NCI-H345 treated with DMSO at 0.1 percent for 48 hours (cell line): Measurements from ENCODE around the gene P2RY6.
"Not testable (repeated sequence)": the region's sequence is repeated elsewhere in the genome, so short reads cannot be mapped to it uniquely, and the experiment has no call there.

ENCODE experiments used
- DNase-seq: peaks from one replicate; lab custom pipeline; 2025; ENCODE audit not compliant: unreplicated experiment; lab: John Stamatoyannopoulos, UW

P2RY6 gene

GRCh38 chr11:73271936-73272679 lies at the start of gene P2RY6:
P2RY6 (plus strand) TSS chr11:73272338; CDS start chr11:73296519, 24,181 bp downstream.
- peak; percentile 28 for DNase-seq

DNA sequence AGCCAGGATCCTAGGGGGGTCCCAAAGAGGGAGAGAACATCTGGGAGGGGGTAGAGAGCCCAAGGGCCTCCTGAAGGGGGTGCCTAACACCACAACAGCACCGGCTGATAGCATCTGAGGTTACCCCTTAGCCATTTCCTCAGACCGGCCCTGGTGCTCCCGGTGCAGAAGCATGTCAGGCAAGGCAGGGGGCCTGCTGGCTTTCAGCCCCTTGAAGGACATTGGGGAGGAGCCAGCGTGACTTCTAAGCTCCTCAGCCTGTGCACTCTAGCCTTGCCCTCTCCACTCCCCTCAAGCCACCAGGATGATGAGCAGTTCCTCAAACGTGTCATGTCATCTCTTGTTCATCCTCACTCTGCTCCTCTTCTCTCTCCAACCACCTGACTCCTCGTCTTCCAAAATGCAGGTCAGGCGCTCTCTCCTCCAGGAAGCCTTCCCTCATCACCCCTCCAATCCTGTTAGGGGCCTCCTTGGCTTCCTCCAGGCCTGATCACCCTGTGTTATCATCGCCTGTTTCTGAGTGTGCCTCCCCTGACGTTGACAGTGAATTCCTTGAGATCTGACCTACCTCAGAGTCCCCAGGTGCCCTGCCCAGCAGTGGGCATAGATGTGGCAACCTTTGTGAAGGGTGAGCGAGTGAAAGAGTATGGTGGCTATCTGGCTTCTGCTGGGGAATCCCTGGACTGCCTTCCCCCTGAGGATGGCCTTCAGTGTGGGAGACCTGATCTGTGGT lies 48.0 kb upstream of the P2RY6 start:
- no peak for DNase-seq

- DNase-seq: no peak
Measured at GRCh38 chr11:73225001-73225686, 47.0 kb upstream of the P2RY6 start.

GRCh38 chr11:73225851-73226250 lies 46.3 kb upstream of the P2RY6 start:
- DNase-seq: no peak

GRCh38 chr11:73226297-73227006 lies 45.7 kb upstream of the P2RY6 start:
- DNase-seq: no peak

DNA sequence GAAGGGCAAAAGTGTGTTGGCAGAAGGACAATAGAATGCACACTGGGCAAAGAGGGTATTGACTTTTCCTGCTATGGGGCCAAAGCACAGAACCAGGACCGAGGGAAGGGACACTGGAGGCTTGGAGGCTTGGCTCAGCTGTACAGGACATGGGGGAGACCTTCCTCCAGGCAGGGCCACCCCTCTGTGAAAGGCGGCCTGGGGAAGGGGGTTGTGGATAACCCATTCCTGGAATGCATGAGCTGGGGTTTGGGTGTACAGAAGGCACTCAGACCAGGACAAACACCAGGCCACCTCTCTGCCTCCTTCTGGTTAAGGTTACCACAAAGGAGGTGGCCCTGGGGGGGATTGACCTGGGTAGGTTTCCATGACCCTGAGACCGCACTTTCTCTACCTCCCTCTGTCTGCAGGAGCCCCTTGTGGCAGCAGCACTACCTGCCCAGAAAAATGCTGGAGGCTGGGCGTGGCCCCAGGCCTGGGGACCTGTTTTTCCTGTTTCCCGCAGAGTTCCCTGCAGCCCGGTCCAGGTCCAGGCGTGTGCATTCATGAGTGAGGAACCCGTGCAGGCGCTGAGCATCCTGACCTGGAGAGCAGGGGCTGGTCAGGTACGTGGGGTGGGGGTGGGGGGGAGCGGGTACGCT lies 44.4 kb upstream of the P2RY6 start:
- no peak for DNase-seq

DNA sequence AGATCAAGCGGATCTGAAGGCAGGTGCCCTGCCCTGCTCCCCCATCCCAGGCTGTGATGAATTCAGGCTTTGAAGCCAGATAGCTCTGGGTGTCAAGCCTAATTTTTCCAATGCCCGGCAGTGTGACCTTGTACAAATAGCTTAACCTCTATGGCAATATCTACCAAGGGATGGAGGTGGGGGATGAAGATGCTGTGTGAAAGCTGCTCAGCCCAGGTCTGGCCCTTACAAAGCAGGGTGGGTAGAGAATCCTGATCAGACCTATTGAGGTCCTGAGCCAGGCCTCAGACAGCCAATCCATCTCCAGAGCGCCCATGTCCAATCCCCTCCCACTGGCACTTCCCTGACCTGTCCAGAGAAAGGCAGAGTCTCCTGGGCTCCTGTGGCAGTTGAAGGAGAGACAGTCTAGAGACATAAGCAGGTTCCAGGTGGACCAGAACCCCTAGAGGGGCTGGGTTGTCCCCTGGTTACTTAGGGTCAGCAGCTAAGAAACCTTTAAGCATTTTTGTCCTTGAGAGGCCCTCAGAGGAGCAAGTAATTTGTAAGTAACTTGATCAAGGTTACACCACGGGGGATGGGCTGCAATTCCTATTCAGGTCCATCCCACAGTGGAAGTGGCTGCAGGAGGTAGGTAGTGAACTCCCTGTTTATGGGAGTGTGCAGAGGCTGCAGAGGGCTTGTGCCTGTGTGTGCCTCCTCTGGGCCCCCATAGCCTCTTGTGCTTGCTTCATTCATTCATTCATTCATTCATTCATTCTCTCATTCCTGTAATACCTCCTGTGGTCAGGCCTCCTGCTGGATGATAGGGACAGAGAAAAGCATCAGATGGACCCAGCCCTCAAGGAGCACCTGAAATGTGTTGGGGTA lies 43.6 kb upstream of the P2RY6 start:
- no peak for DNase-seq

DNA sequence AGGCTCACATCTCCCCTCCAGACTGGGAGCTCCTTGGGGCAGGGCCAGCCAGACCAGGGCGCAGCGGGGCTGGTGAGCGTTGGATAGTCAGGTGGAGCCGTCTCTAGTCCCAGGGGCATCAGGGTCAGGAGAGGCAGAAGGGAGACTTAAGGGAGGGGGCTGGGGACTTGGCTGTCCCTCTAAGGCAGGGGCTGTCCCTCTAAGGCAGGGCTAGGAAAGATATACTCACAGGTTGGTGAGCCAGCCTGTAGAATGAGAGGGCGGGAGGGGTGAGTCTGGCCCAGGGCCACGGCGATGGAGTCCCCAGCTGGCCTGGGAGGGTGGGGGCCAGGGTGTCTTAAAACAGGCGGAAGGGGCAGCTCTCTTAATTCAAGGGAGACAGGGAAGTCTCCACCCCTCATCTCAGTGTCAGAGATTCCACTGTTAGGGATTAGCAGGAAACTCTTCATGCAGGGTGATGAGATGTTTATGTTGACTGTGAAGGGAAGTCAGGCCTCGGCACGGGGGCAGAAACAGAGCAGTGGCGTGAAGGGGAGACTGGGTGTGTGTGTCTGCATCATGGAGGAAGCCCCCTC lies 42.7 kb upstream of the P2RY6 start:
- no peak for DNase-seq

DNA sequence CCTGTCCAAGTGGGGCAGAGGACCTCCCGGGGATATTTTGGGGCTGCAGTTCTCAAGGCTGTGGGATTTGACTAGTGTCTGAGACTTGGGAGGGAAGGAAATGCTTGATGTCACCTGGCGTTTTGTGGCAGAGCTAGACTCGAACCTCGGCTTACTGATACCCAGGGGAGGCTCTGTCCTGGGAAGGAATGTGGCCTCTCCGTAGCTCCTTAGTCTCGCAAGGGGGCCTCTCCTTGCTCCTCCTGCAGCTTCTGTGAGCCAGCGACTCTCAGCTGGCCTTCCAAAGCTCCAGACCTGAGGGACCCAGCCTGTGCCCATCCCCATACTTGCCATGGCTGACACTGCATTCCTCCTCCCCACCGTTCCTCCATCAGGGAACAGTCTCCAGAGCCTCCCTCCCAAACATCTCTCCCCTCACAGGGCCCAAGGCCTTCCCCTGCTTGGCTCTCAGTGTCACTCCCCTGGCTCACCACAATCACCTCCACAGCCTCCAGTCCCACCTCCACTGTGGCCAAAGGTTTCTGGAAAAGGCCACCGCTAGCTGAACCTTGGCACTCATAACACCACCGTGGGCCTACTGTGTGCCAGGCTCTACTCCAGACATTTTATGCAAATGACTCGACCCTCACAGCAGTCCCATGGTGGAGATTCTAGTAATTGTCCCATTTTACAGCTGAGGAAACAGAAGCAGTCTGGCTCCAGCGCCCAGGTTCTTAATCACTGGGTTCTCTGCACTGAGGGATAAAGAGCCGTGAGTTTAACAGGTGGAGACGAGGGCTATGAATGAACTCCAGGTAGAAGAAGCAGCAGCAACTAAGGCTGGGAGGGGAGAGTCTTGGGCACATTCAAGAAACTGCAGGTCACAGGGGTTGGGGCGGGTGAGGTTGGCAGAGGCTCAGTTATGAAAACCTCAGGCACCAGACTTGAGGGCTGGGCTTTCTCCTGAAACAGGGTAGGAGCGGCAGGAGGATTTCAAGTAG lies 42.0 kb upstream of the P2RY6 start:
- DNase-seq: no peak

DNA sequence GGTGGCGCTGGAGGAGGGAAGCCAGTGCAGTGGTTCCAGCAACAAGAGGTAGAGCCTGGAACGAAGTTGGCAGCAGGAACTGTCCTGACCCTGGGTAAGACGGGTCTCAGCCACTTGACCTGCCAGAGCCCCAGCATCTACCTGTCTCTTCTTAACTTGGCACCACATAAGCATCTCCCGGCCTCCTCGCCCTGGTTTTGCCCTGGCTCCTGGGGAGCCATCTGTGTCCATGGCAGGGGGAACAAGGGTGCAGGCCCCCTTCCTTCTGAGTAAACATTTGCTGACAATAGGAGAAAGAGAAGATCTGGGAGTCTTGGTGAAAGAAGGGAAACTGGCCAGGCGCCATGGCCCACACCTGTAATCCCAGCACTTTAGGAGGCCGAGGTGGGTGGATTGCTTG lies 41.2 kb upstream of the P2RY6 start:
- no peak for DNase-seq

- not testable (repeated sequence) for DNase-seq
Measured at GRCh38 chr11:73232487-73232886, 39.7 kb upstream of the P2RY6 start.

- DNase-seq: no peak
Measured at GRCh38 chr11:73233211-73233610, 38.9 kb upstream of the P2RY6 start.

DNA sequence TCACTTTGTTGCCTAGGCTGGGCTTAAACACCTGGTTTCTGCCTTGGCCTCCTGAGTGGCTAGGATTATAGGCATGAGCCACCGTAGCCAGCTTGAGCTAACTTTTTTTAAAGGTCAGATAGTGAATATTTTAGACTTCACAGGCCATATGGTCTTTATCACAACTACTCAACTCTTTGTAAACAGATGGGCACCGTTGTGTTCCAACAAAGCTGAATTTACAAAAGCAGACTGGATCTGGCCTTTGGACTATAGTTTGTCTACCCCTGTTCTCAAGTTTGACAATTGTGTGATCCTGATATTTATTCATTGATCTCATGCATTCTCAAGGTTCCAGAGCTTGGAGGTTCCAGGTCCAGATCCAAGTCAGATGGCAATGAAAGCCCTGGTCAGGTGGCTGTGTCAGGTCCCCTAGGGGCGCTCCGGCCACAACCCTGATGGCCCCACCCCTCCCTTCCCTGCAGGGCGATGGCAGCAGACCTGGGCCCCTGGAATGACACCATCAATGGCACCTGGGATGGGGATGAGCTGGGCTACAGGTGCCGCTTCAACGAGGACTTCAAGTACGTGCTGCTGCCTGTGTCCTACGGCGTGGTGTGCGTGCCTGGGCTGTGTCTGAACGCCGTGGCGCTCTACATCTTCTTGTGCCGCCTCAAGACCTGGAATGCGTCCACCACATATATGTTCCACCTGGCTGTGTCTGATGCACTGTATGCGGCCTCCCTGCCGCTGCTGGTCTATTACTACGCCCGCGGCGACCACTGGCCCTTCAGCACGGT lies 38.3 kb upstream of the P2RY6 start:
- no peak for DNase-seq

DNA sequence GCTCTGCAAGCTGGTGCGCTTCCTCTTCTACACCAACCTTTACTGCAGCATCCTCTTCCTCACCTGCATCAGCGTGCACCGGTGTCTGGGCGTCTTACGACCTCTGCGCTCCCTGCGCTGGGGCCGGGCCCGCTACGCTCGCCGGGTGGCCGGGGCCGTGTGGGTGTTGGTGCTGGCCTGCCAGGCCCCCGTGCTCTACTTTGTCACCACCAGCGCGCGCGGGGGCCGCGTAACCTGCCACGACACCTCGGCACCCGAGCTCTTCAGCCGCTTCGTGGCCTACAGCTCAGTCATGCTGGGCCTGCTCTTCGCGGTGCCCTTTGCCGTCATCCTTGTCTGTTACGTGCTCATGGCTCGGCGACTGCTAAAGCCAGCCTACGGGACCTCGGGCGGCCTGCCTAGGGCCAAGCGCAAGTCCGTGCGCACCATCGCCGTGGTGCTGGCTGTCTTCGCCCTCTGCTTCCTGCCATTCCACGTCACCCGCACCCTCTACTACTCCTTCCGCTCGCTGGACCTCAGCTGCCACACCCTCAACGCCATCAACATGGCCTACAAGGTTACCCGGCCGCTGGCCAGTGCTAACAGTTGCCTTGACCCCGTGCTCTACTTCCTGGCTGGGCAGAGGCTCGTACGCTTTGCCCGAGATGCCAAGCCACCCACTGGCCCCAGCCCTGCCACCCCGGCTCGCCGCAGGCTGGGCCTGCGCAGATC lies 37.5 kb upstream of the P2RY6 start:
- no peak for DNase-seq

- DNase-seq: no peak
Measured at GRCh38 chr11:73235236-73235786, 36.8 kb upstream of the P2RY6 start.

- DNase-seq: no peak
Measured at GRCh38 chr11:73236205-73236765, 35.9 kb upstream of the P2RY6 start.
